ENCODE measurements around the gene ZNF491. TPM values are rescaled to one million over a fixed set of nuclear protein-coding genes. Genes with fewer than 3 reads are reported as not detected.
"Not testable (repeated sequence)": the region's sequence is repeated elsewhere in the genome, so short reads cannot be mapped to it uniquely, and the experiment has no call there.

Gene ZNF491
- total and polyA plus RNA-seq, 9 donors = 2.2 to 6.5 (median 4.0) TPM

DNA sequence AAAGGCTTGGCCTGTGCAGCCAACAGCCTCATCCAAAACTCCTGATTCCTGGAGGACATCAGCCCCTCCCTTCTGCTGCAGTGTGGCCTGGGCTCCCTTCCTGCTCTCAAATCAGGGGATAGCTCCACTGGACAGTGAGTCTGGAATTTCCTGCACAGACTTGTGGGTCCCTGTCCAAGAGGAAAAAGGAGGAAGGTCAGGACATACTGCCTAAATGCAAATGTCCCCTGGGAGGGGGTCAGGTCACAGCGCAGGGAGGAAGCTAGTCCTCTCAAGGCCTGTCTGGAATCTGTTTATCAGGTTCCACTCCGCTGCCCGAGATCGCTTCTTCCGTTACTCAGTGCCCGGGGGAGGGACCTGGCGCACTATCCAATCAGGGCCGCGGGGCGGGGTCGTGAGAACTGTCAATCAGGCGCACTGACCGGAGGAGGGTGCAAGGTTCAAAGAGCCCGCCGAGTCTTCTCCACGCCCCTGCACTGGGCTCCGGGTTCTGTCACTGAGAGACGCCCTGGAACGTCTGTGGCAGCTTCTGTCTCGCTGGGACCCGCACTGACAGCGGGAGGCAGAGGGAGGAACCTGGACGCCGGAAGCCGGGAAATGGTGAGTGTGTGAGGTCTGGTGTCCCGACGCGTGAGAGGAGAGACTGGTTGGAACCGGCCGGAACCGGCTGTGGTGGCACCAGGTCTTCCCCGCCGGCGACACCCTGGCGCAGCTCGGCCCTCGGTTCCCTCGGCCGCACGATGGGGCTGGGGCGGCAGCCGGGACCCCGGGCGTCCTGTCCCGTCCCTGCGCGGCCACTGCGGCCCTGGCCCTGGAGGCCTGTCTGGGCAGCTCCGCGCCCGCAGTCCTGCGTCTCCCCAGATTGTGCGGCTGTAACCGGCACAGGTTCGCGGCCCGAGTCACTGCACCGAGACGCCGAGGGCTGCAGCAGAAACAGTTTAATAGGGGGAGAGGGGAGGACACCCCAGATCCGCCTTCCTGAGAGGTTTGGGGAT lies 31.4 kb upstream of the ZNF491 start, which contains the start of gene ZNF441:
Gene ZNF441 (plus strand): TSS at position 404 of the 995 bp plus-strand sequence. CDS start 194 bp downstream, at position 598.
- H3K27ac ChIP-seq = peak within 1 kb of the TSS; percentile 81 to 84
- H3K27me3 ChIP-seq = no peaks in the 10 kb centered on the region
- 0 to 1% (median 0%) methylated on average over 57 to 61 of the region's 61 CpGs for WGBS, 3 donors
- peaks cover 8% of the 10 kb centered on the region for H3K4me1 ChIP-seq (ENCODE audit: insufficient read depth)
- H3K36me3 ChIP-seq = no peaks in the 10 kb centered on the region
- TF ChIP-seq POLR2A (IDR thresholded peaks at IDR 0.05) (peak; percentile 61), EP300 (IDR thresholded peaks at IDR 0.05) (no peak)
- TF ChIP-seq, protein P1, sequence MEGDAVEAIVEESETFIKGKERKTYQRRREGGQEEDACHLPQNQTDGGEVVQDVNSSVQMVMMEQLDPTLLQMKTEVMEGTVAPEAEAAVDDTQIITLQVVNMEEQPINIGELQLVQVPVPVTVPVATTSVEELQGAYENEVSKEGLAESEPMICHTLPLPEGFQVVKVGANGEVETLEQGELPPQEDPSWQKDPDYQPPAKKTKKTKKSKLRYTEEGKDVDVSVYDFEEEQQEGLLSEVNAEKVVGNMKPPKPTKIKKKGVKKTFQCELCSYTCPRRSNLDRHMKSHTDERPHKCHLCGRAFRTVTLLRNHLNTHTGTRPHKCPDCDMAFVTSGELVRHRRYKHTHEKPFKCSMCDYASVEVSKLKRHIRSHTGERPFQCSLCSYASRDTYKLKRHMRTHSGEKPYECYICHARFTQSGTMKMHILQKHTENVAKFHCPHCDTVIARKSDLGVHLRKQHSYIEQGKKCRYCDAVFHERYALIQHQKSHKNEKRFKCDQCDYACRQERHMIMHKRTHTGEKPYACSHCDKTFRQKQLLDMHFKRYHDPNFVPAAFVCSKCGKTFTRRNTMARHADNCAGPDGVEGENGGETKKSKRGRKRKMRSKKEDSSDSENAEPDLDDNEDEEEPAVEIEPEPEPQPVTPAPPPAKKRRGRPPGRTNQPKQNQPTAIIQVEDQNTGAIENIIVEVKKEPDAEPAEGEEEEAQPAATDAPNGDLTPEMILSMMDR (IDR thresholded peaks at IDR 0.05) = peak in 1 of 3 donors; percentile 31
- H3K9me3 ChIP-seq = peaks cover 0 to 3% of the 10 kb centered on the region in 2 donors
- peak within 1 kb of the TSS; percentile 92 for H3K4me3 ChIP-seq
- intact Hi-C loops (cut with DNase I) = no loop called here
- peak; percentile 95 to 97 (median 96) for DNase-seq

- Histone ChIP-seq H3K36me3 (no peaks in the 10 kb centered on the region), H3K27ac (peak overlapping the region; percentile 81 to 84), H3K4me1 (ENCODE audit: insufficient read depth) (peaks cover 8% of the 10 kb centered on the region), H3K9me3 (peaks cover 0 to 3% of the 10 kb centered on the region in 2 donors), H3K27me3 (no peaks in the 10 kb centered on the region), H3K4me3 (peak overlapping the region; percentile 92)
- peak; percentile 20 to 50 (median 25) for DNase-seq
- intact Hi-C loops (cut with DNase I) = no loop called here
- WGBS, 3 donors = 0 to 2% (median 1%) methylated on average over 20 of the region's 20 CpGs
- TF ChIP-seq POLR2A (IDR thresholded peaks at IDR 0.05) (no peak), EP300 (IDR thresholded peaks at IDR 0.05) (no peak)
- TF ChIP-seq, protein P1 (IDR thresholded peaks at IDR 0.05) = no peak
These were observed 30.6 kb upstream of the ZNF491 start for GRCh38 chr19:11767633-11768133.

GRCh38 chr19:11769995-11770394 lies 28.3 kb upstream of the ZNF491 start:
- no peaks in the 10 kb centered on the region for H3K36me3 ChIP-seq
- no peaks in the 10 kb centered on the region for H3K27me3 ChIP-seq
- peaks cover 0 to 3% of the 10 kb centered on the region in 2 donors for H3K9me3 ChIP-seq
- no peak for DNase-seq
- H3K4me1 ChIP-seq (ENCODE audit: insufficient read depth) = peaks cover 8% of the 10 kb centered on the region
- TF ChIP-seq, protein P1 (IDR thresholded peaks at IDR 0.05) = no peak
- TF ChIP-seq EP300 (IDR thresholded peaks at IDR 0.05) (no peak), POLR2A (IDR thresholded peaks at IDR 0.05) (no peak)
- H3K4me3 ChIP-seq = no peak overlapping the region
- intact Hi-C loops (cut with DNase I) = no loop called here
- no peak overlapping the region for H3K27ac ChIP-seq
- 94 to 99% (median 98%) methylated on average over 4 of the region's 4 CpGs for WGBS, 3 donors

DNA sequence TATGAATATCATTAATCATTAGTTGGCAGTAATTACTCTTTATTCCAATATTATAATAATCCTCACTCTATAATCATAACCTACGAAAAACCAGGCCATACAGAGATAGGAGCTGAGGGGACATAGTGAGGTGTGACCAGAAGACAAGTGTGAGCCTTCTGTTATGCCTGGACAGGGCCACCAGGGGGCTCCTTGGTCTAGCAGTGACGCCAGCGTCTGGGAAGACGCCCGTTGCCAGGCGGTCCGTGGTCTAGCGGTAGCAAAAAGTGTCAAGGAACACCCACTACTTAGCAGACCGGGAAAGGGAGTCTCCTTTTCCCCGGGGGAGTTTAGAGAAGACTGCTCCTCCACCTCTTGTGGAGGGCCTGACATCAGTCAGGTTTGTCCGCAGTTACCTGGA lies 26.8 kb upstream of the ZNF491 start:
- H3K4me3 ChIP-seq; H3K9me3 ChIP-seq; DNase-seq; H3K27ac ChIP-seq; H3K4me1 ChIP-seq (ENCODE audit: insufficient read depth); intact Hi-C loops (cut with DNase I); H3K36me3 ChIP-seq; H3K27me3 ChIP-seq: not testable (repeated sequence)
- WGBS, 3 donors = 70 to 75% (median 72%) methylated on average over 11 of the region's 11 CpGs

GRCh38 chr19:11776669-11777068 lies 21.7 kb upstream of the ZNF491 start:
- 97 to 98% (median 98%) methylated on average over 11 of the region's 11 CpGs for WGBS, 3 donors
- H3K27ac ChIP-seq; intact Hi-C loops (cut with DNase I); H3K27me3 ChIP-seq; H3K36me3 ChIP-seq; DNase-seq; H3K4me1 ChIP-seq (ENCODE audit: insufficient read depth); H3K4me3 ChIP-seq: not testable (repeated sequence)
- peaks cover 4 to 42% of the 10 kb centered on the region in 2 donors for H3K9me3 ChIP-seq

Measured in ovary (tissue), 9 donors.